Transverse colon (tissue), 4 donors: ENCODE data around the gene LRRC73. TPM values are rescaled to one million over a fixed set of nuclear protein-coding genes. Genes with fewer than 3 reads are reported as not detected.

ENCODE experiments used
- DNase-seq: peaks from one replicate; pipeline ENCODE4 v3.0.0-alpha.2; 2019
- H3K27ac ChIP-seq, 4 donors: fragments of 200-600 bp; sonication (generic); 2 replicates each; pipeline ENCODE4 v1.5.1; 2016 to 2018; ENCODE audit warnings: inconsistent platforms in 4 of 4
- H3K27me3 ChIP-seq: fragments of 200-600 bp; sonication (generic); 2 replicates; pipeline ENCODE4 v1.5.1; 2017; ENCODE audit warnings: inconsistent platforms
- H3K36me3 ChIP-seq, 4 donors: fragments of 200-600 bp; sonication (generic); 2 replicates each; pipeline ENCODE4 v1.5.1; 2017 to 2019; ENCODE audit warnings: inconsistent platforms in 4 of 4
- H3K4me1 ChIP-seq, 4 donors: fragments of 200-600 bp; sonication (generic); 2 replicates each; pipeline ENCODE4 v1.5.1; 2017 to 2020; ENCODE audit warnings: inconsistent platforms in 4 of 4
- H3K4me3 ChIP-seq, 4 donors: fragments of 200-600 bp; sonication (generic); 1 replicate in 1 of 4; 2 replicates in 3 of 4; pipeline versions ENCODE4 v1.5.1 to v1.6.1; 2017 to 2019; ENCODE audit warnings: inconsistent platforms in 4 of 4
- H3K9me3 ChIP-seq, 2 donors: fragments of 200-600 bp; sonication (generic); 2 replicates each; pipeline ENCODE4 v1.5.1; 2017 to 2019; ENCODE audit warnings: inconsistent platforms in 2 of 2
- CTCF ChIP-seq, 5 experiments: fragments of 200-600 bp in 3 of 5; fragments of 450-650 bp in 2 of 5; sonication (generic) in 3 of 5; IDR thresholded peaks; 1 replicate in 2 of 5; 2 replicates in 3 of 5; pipeline ENCODE4 v1.5.1; 2016 to 2017; ENCODE audit warnings: antibody characterized with exemption in 5 of 5, inconsistent platforms in 3 of 5, mild to moderate bottlenecking in 2 of 5, moderate library complexity in 1 of 5
- EP300 ChIP-seq: sonication (generic); formaldehyde crosslinking; IDR thresholded peaks from one replicate; pipeline ENCODE4 v1.6.1; 2017; ENCODE audit warnings: antibody characterized with exemption, low read depth
- POLR2A ChIP-seq: fragments of 450-650 bp; IDR thresholded peaks from one replicate; pipeline ENCODE4 v1.6.1; 2016; ENCODE audit warnings: antibody characterized with exemption, mild to moderate bottlenecking, moderate library complexity
- POLR2AphosphoS5 ChIP-seq, 3 donors: sonication (generic); formaldehyde crosslinking; IDR thresholded peaks; one replicate each; pipeline ENCODE4 v1.6.1; 2016; ENCODE audit warnings: antibody characterized with exemption in 3 of 3
- WGBS, 2 donors: methylation state at CpG; one replicate each; pipeline ENCODE4 v1.1.5; 2018; ENCODE audit warnings: low coverage in 1 of 2; 5-methylcytosine and 5-hydroxymethylcytosine counted together
- in situ Hi-C, 4 donors: fragments of 200-750 bp; cut with MboI; loops; one replicate each; pipeline versions ENCODE4 v1.15.0 to v1.15.1; 2017; ENCODE audit warnings: low sequenced_read_pairs in 3 of 4, low pct_ligation_motif_present in 1 of 4, low pct_unique_long_range_greater_than_20kb in 1 of 4
- intact Hi-C: fragments of 100-400 bp; cut with DNase I; formaldehyde crosslinking; loops from one replicate; pipeline ENCODE4 v1.15.1; 2023; ENCODE audit warnings: low total_unique reads
- total RNA-seq, 4 donors: library from RNA; depleted of rRNA; stranded (reverse); fragments of >200 nt; gene quantifications; one replicate each; pipeline ENCODE4 v1.1.0, GENCODE V29; 2016

Gene LRRC73
- total RNA-seq, 4 donors from 2014 or later: 0.60 to 0.96 TPM; not detected in 2

GRCh38 chr6:43520097-43520496 lies 10.0 kb upstream of the LRRC73 start:
- no peaks in the 10 kb centered on the region for H3K27me3 ChIP-seq
- H3K36me3 ChIP-seq: peaks cover 0 to 39% (median 16%) of the 10 kb centered on the region in 4 donors
- peaks cover 22 to 26% (median 24%) of the 10 kb centered on the region in 4 donors for H3K4me1 ChIP-seq
- in situ Hi-C loops: no loop called here
- no peak for DNase-seq
- 92% methylated on average over 8 of the region's 8 CpGs; no CpG with 5 or more reads in 1 of the 2 donors for WGBS, 2 donors
- TF ChIP-seq CTCF (IDR thresholded peaks at IDR 0.05) (no peak), EP300 (no peak), POLR2AphosphoS5 (IDR thresholded peaks at IDR 0.05) (no peak), POLR2A (no peak)
- no peak overlapping the region for H3K4me3 ChIP-seq
- intact Hi-C loops: no loop called here
- no peaks in the 10 kb centered on the region for H3K9me3 ChIP-seq
- H3K27ac ChIP-seq: no peak overlapping the region

GRCh38 chr6:43517505-43518357 lies 7.6 kb upstream of the LRRC73 start:
- 0 to 3% methylated on average over 7 to 10 of the region's 10 CpGs for WGBS, 2 donors
- TF ChIP-seq EP300: no peak
- intact Hi-C loops (no loop called here), in situ Hi-C loops (no loop called here)
- Histone ChIP-seq H3K4me3 (peak overlapping the region; percentile 25 to 86 (median 66)), H3K4me1 (peaks cover 24 to 36% (median 28%) of the 10 kb centered on the region in 4 donors), H3K36me3 (peaks cover 0 to 30% (median 14%) of the 10 kb centered on the region in 4 donors), H3K27ac (peak overlapping the region; percentile 89 to 93 (median 92)), H3K9me3 (no peaks in the 10 kb centered on the region), H3K27me3 (no peaks in the 10 kb centered on the region)
- no peak for DNase-seq

DNA sequence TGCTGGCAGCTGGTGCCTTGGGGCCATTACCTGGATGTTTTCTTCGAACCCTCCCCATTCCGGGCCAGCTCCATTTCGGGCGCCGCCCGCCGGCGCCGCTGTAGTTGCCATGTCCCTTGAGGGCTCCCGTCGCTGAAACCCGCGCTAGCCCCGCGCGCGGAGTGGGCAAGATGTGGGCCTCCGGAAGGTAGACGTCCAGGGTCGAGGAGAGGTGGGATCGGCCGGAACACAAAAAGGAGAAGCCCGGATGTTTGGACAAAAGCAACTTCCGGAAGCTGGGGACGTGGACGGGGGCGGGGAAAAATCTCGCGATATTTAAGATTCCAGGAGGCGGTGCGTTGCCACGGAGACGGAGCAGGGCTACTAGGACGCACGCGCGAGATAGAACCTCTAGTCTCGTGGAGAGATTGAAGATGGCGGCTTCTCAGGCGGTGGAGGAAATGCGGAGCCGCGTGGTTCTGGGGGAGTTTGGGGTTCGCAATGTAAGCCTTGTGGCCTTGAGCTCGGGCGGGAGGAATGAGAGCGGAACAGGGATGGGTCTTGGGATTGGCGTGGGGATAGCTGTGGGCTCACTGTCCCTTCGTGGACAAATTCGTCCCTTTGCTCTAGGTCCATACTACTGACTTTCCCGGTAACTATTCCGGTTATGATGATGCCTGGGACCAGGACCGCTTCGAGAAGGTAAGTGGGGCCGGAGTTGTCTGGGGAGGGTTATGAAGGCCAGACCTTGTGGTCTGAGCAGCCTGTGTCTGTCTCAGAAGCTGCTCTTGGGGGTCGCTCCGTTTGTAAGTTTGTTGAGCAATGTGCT lies 6.8 kb upstream of the LRRC73 start, which contains the start of the genes POLR1C and YIPF3:
Gene POLR1C (plus strand): TSS at position 393 of the 808 bp plus-strand sequence. CDS start 21 bp downstream, at position 414.
Gene YIPF3 (minus strand): TSS at position 230 of the 808 bp plus-strand sequence. CDS start 119 bp downstream, at position 111.
- in situ Hi-C loops (no loop called here), intact Hi-C loops (no loop called here)
- 0% methylated on average over 5 to 57 of the region's 57 CpGs for WGBS, 2 donors
- H3K4me3 ChIP-seq: peak within 1 kb of the TSS; percentile 60 to 87 (median 78)
- peak; percentile 98 for DNase-seq
- no peaks in the 10 kb centered on the region for H3K27me3 ChIP-seq
- H3K9me3 ChIP-seq: no peaks in the 10 kb centered on the region
- no peak for TF ChIP-seq CTCF (IDR thresholded peaks at IDR 0.05)
- TF ChIP-seq POLR2A: peak; percentile 70
- TF ChIP-seq POLR2AphosphoS5 (IDR thresholded peaks at IDR 0.05): peak; percentile 48 to 72 (median 63)
- H3K36me3 ChIP-seq: peaks cover 0 to 29% (median 11%) of the 10 kb centered on the region in 4 donors
- H3K27ac ChIP-seq: peak within 1 kb of the TSS; percentile 89 to 93 (median 92)
- peaks cover 24 to 36% (median 28%) of the 10 kb centered on the region in 4 donors for H3K4me1 ChIP-seq

DNA sequence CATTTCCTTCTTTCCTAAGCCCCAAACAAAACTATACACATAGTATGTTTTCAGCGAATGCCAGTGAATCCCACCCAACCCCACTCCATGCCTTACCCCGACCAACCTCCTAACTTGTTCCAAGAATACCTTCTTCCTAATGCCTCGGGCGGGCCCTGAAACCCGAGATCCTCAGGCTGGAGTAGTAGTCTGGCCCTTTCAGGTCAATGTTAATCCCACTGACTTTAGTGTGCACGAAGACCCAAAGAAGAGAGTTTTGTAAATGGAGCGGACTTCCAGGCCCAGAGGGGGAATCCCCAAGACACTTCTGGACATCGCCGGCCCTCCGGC lies 6.2 kb upstream of the LRRC73 start:
- intact Hi-C loops (no loop called here), in situ Hi-C loops (no loop called here)
- DNase-seq: no peak
- Histone ChIP-seq H3K9me3 (no peaks in the 10 kb centered on the region), H3K27ac (peak overlapping the region; percentile 89 to 93 (median 92)), H3K4me3 (peak overlapping the region; percentile 60 to 87 (median 78)), H3K27me3 (no peaks in the 10 kb centered on the region), H3K36me3 (peaks cover 0 to 25% (median 8%) of the 10 kb centered on the region in 4 donors), H3K4me1 (peaks cover 24 to 39% (median 28%) of the 10 kb centered on the region in 4 donors)
- TF ChIP-seq CTCF (IDR thresholded peaks at IDR 0.05) (no peak), EP300 (no peak), POLR2AphosphoS5 (IDR thresholded peaks at IDR 0.05) (no peak), POLR2A (no peak)
- 1 to 13% methylated on average over 3 to 10 of the region's 10 CpGs for WGBS, 2 donors
